CD14-positive monocyte (primary cell): ENCODE measurements around the gene ATP5F1A. TPM values are rescaled to one million over a fixed set of nuclear protein-coding genes. Genes with fewer than 3 reads are reported as not detected.
A peak's percentile ranks its signal among the peaks of the same experiment; 100 is the strongest.
"Not testable (repeated sequence)": the region's sequence is repeated elsewhere in the genome, so short reads cannot be mapped to it uniquely, and the experiment has no call there.

Experiments used
- DNase-seq, 3 donors: peaks; one replicate each; pipeline ENCODE4 v3.0.0-alpha.2; 2011 to 2022
- H2AFZ ChIP-seq: 2 replicates; pipeline ENCODE4 v1.6.0; 2012; ENCODE audit warnings: mild to moderate bottlenecking, low read depth, low read length, inconsistent platforms; ENCODE audit not compliant: insufficient read depth, poor library complexity, severe bottlenecking
- H3K27ac ChIP-seq, 2 donors: 1 replicate in 1 of 2; 2 replicates in 1 of 2; pipeline ENCODE4 v1.5.1; 2012 to 2013; ENCODE audit warnings: low read length in 2 of 2, control low read depth in 1 of 2, inconsistent platforms in 1 of 2, low read depth in 1 of 2, mild to moderate bottlenecking in 1 of 2
- H3K27me3 ChIP-seq, 2 donors: one replicate each; pipeline versions ENCODE4 v1.6.0 to v1.6.1; 2011 to 2013; ENCODE audit warnings: low read length in 2 of 2; ENCODE audit not compliant: control insufficient read depth in 2 of 2, insufficient read depth in 2 of 2
- H3K36me3 ChIP-seq, 2 donors: replicated peaks in 1 of 2; 1 replicate in 1 of 2; 2 replicates in 1 of 2; pipeline versions ENCODE4 v1.5.1 to v1.6.1; 2012 to 2013; ENCODE audit warnings: low read length in 2 of 2, control low read depth in 1 of 2, inconsistent platforms in 1 of 2, mild to moderate bottlenecking in 1 of 2; ENCODE audit not compliant: insufficient read depth in 2 of 2, control insufficient read depth in 1 of 2
- H3K4me1 ChIP-seq, 2 donors: 1 replicate in 1 of 2; 2 replicates in 1 of 2; pipeline versions ENCODE4 v1.5.1 to v1.6.1; 2012 to 2013; ENCODE audit warnings: low read length in 2 of 2, control low read depth in 1 of 2, inconsistent platforms in 1 of 2, mild to moderate bottlenecking in 1 of 2, moderate library complexity in 1 of 2; ENCODE audit not compliant: insufficient read depth in 2 of 2, control insufficient read depth in 1 of 2
- H3K4me2 ChIP-seq: replicated peaks from 2 replicates; pipeline ENCODE3; 2012; ENCODE audit warnings: low read length, moderate library complexity, mild to moderate bottlenecking; ENCODE audit not compliant: poor library complexity, severe bottlenecking; ENCODE audit errors: extremely low read depth
- H3K4me3 ChIP-seq, 3 experiments: fragments of 200-600 bp in 1 of 3; sonication (generic) in 1 of 3; replicated peaks in 1 of 3; 1 replicate in 2 of 3; 2 replicates in 1 of 3; pipeline ENCODE4 v1.5.1; 2011 to 2013; ENCODE audit warnings: low read length in 3 of 3, mild to moderate bottlenecking in 3 of 3, control low read depth in 2 of 3, low read depth in 2 of 3, inconsistent platforms in 1 of 3, moderate library complexity in 1 of 3
- H3K79me2 ChIP-seq: 2 replicates; pipeline ENCODE4 v1.6.0; 2012; ENCODE audit warnings: mild to moderate bottlenecking, control low read depth, inconsistent platforms, low read length, moderate library complexity; ENCODE audit not compliant: insufficient read depth
- H3K9ac ChIP-seq: 2 replicates; pipeline ENCODE4 v1.6.0; 2017; ENCODE audit warnings: low read length, mild to moderate bottlenecking; ENCODE audit not compliant: insufficient read depth, poor library complexity, severe bottlenecking
- H3K9me3 ChIP-seq, 2 donors: replicated peaks in 1 of 2; 1 replicate in 1 of 2; 2 replicates in 1 of 2; pipeline versions ENCODE4 v1.5.1 to v1.6.1; 2012 to 2013; ENCODE audit warnings: low read length in 2 of 2, control low read depth in 1 of 2; ENCODE audit not compliant: control insufficient read depth in 1 of 2, insufficient read depth in 1 of 2
- H4K20me1 ChIP-seq: 2 replicates; pipeline ENCODE4 v1.6.0; 2012; ENCODE audit warnings: mild to moderate bottlenecking, low read length, control low read depth, moderate library complexity; ENCODE audit not compliant: insufficient read depth
- H3K27ac Mint-ChIP-seq, 7 donors: one replicate each; pipeline ENCODE4 v1.8.0; 2020; ENCODE audit warnings: mild to moderate bottlenecking in 7 of 7, mixed read lengths in 7 of 7, moderate library complexity in 6 of 7, inconsistent platforms in 2 of 7
- H3K27me3 Mint-ChIP-seq, 3 donors: one replicate each; pipeline ENCODE4 v1.8.0; 2021 to 2022; ENCODE audit warnings: low read depth in 3 of 3, mild to moderate bottlenecking in 3 of 3, mixed read lengths in 3 of 3, moderate library complexity in 3 of 3, inconsistent platforms in 1 of 3
- H3K36me3 Mint-ChIP-seq, 2 donors: one replicate each; pipeline ENCODE4 v1.8.0; 2020; ENCODE audit warnings: mixed read lengths in 2 of 2, inconsistent platforms in 1 of 2, mild to moderate bottlenecking in 1 of 2
- H3K4me1 Mint-ChIP-seq: one replicate; pipeline ENCODE4 v1.8.0; 2020; ENCODE audit warnings: mild to moderate bottlenecking, mixed read lengths
- H3K4me3 Mint-ChIP-seq, 2 donors: one replicate each; pipeline ENCODE4 v1.8.0; 2020; ENCODE audit warnings: mild to moderate bottlenecking in 2 of 2, mixed read lengths in 2 of 2, moderate library complexity in 1 of 2
- H3K9me3 Mint-ChIP-seq, 7 donors: one replicate each; pipeline ENCODE4 v1.8.0; 2020 to 2022; ENCODE audit warnings: mixed read lengths in 7 of 7, mild to moderate bottlenecking in 6 of 7, moderate library complexity in 6 of 7, inconsistent platforms in 2 of 7
- CTCF ChIP-seq: fragments of 200-600 bp; IDR thresholded peaks from one replicate; pipeline ENCODE4 v1.8.0; 2022; ENCODE audit warnings: antibody characterized with exemption, mild to moderate bottlenecking
- WGBS: methylation state at CpG from one replicate; pipeline ENCODE4 v1.1.5; 2013; ENCODE audit warnings: missing lambda C conversion rate; ENCODE audit not compliant: insufficient coverage; 5-methylcytosine and 5-hydroxymethylcytosine counted together
- intact Hi-C, 2 donors: fragments of 100-400 bp; cut with micrococcal nuclease; formaldehyde crosslinking; loops; one replicate each; pipeline versions ENCODE4 v1.15.0 to v1.15.1; 2023
- polyA plus RNA-seq, 3 donors: library from polyadenylated mRNA; depleted of rRNA in 1 of 3; unstranded in 2 of 3; stranded (reverse) in 1 of 3; fragments of 300-500 nt in 2 of 3; fragments of >200 nt in 1 of 3; fragmentation: Illumina TruSeq in 2 of 3; gene quantifications; 1 replicate in 2 of 3; 2 replicates in 1 of 3; pipeline ENCODE4 v1.2.3, GENCODE V29; 2012 to 2021

The ATP5F1A gene
- polyA plus RNA-seq, 3 donors = 251 to 553 (median 524) TPM

GRCh38 chr18:46133534-46133933 lies 35.4 kb upstream of the ATP5F1A start:
- Mint-ChIP-seq H3K27ac (peak overlapping the region in 1 of 7 donors; percentile 56), H3K27me3 (peaks cover 0 to 2% (median 0%) of the 10 kb centered on the region in 3 donors), H3K4me3 (no peak overlapping the region), H3K36me3 (peaks cover 29 to 38% of the 10 kb centered on the region in 2 donors), H3K4me1 (no peaks in the 10 kb centered on the region), H3K9me3 (peaks cover 0 to 1% (median 0%) of the 10 kb centered on the region in 7 donors)
- H3K9me3 ChIP-seq = no peaks in the 10 kb centered on the region
- intact Hi-C loops = no loop called here
- H3K36me3 ChIP-seq = peaks cover 18 to 21% of the 10 kb centered on the region in 2 donors
- H3K27ac ChIP-seq = no peak overlapping the region
- no peak for TF ChIP-seq CTCF
- H3K9ac ChIP-seq = no peak overlapping the region
- H3K27me3 ChIP-seq = no peaks in the 10 kb centered on the region
- no peak for DNase-seq
- H3K79me2 ChIP-seq = no peaks in the 10 kb centered on the region
- no peaks in the 10 kb centered on the region for H4K20me1 ChIP-seq
- 100% methylated on average over 1 of the region's 3 CpGs for WGBS
- no peak overlapping the region for H3K4me2 ChIP-seq
- no peak overlapping the region for H3K4me3 ChIP-seq
- no peaks in the 10 kb centered on the region for H3K4me1 ChIP-seq
- no peak overlapping the region for H2AFZ ChIP-seq

- H4K20me1 ChIP-seq, H3K4me2 ChIP-seq, H3K79me2 ChIP-seq, H3K9me3 Mint-ChIP-seq, H3K27ac Mint-ChIP-seq, H2AFZ ChIP-seq, H3K4me1 ChIP-seq, H3K9ac ChIP-seq, H3K27ac ChIP-seq, H3K9me3 ChIP-seq, H3K4me3 Mint-ChIP-seq, intact Hi-C loops, H3K4me1 Mint-ChIP-seq, DNase-seq, H3K27me3 ChIP-seq, H3K27me3 Mint-ChIP-seq, H3K4me3 ChIP-seq: not testable (repeated sequence)
- H3K36me3 ChIP-seq = peaks cover 45 to 47% of the 10 kb centered on the region in 2 donors
- H3K36me3 Mint-ChIP-seq = peaks cover 48 to 64% of the 10 kb centered on the region in 2 donors
- no CpG with 5 or more reads among the region's 8 CpGs for WGBS
These were observed 32.5 kb upstream of the ATP5F1A start for GRCh38 chr18:46130549-46130948.
